HEK293 (cell line): Measurements from ENCODE around the gene RIPPLY2.

ENCODE experiments used
- CTCF ChIA-PET: fragments of 350-600 bp; formaldehyde crosslinking; extraction: SDS; loops from one replicate; lab custom pipeline; 2021; ENCODE audit warnings: antibody characterized with exemption; lab: Yijun Ruan, JAX
- POLR2A ChIA-PET: fragments of 300-600 bp; formaldehyde crosslinking; extraction: SDS; loops from one replicate; lab custom pipeline; 2020; ENCODE audit warnings: antibody characterized with exemption, inconsistent platforms; lab: Yijun Ruan, JAX
- H3K27ac ChIP-seq: fragments of 200-500 bp; sonication (Bioruptor generic); 2 replicates; pipeline ENCODE4 v1.5.1; 2014; ENCODE audit warnings: low read depth, low read length, control low read depth, inconsistent platforms; ENCODE audit errors: extremely low read depth
- H3K36me3 ChIP-seq, 2 experiments: fragments of 200-500 bp in 1 of 2; sonication (Bioruptor generic) in 1 of 2; 1 replicate in 1 of 2; 2 replicates in 1 of 2; pipeline ENCODE4 v1.5.1; 2014 to 2017; ENCODE audit warnings: inconsistent platforms in 2 of 2, low read length in 2 of 2; ENCODE audit not compliant: control insufficient read depth in 2 of 2, insufficient read depth in 1 of 2
- H3K4me1 ChIP-seq: fragments of 200-500 bp; sonication (Bioruptor generic); 2 replicates; pipeline ENCODE4 v1.5.1; 2014; ENCODE audit warnings: mild to moderate bottlenecking, low read length, inconsistent platforms; ENCODE audit not compliant: control insufficient read depth, insufficient read depth
- H3K4me3 ChIP-seq: 2 replicates; pipeline ENCODE4 v1.5.1; 2011; ENCODE audit warnings: low read depth, mild to moderate bottlenecking, control low read depth, low read length, moderate library complexity
- H3K9me3 ChIP-seq: fragments of 200-500 bp; sonication (Bioruptor generic); 2 replicates; pipeline ENCODE4 v1.5.1; 2014; ENCODE audit warnings: low read depth, low read length, inconsistent platforms; ENCODE audit not compliant: control insufficient read depth, insufficient read depth
- FEZF1 ChIP-seq: fragments of 450-650 bp; formaldehyde crosslinking; IDR thresholded peaks from 2 replicates; pipeline ENCODE4 v1.5.1; 2016; ENCODE audit warnings: missing biosample characterization, missing genetic modification characterization
- IKZF3 ChIP-seq: fragments of 450-650 bp; IDR thresholded peaks from 2 replicates; pipeline ENCODE4 v1.5.0; 2018; ENCODE audit warnings: missing biosample characterization, mild to moderate bottlenecking, missing genetic modification characterization, moderate library complexity
- OVOL3 ChIP-seq: fragments of 450-650 bp; formaldehyde crosslinking; IDR thresholded peaks from 2 replicates; pipeline ENCODE4 v1.5.1; 2016; ENCODE audit warnings: missing biosample characterization, missing genetic modification characterization
- PBX3 ChIP-seq: sonication (generic); formaldehyde crosslinking; IDR thresholded peaks from 2 replicates; pipeline ENCODE4 v1.8.1; 2022; ENCODE audit warnings: mild to moderate bottlenecking, moderate library complexity, missing genetic modification reagents
- SETDB1 ChIP-seq: IDR thresholded peaks from one replicate; pipeline ENCODE4 v1.6.1; 2017; ENCODE audit warnings: mild to moderate bottlenecking, low read length, moderate library complexity, mixed read lengths; ENCODE audit not compliant: insufficient read length
- ZFHX2 ChIP-seq: fragments of 450-650 bp; formaldehyde crosslinking; conservative IDR thresholded peaks from 2 replicates; pipeline ENCODE4 v1.5.1; 2016; ENCODE audit warnings: missing biosample characterization, missing genetic modification characterization
- ZFP69B ChIP-seq: fragments of 450-650 bp; formaldehyde crosslinking; IDR thresholded peaks from 2 replicates; pipeline ENCODE4 v1.5.1; 2016; ENCODE audit warnings: missing biosample characterization, missing genetic modification characterization
- ZNF24 ChIP-seq: fragments of 450-650 bp; formaldehyde crosslinking; IDR thresholded peaks from 2 replicates; pipeline ENCODE4 v1.5.1; 2016; ENCODE audit warnings: missing biosample characterization, missing genetic modification characterization
- ZNF248 ChIP-seq: fragments of 450-650 bp; formaldehyde crosslinking; IDR thresholded peaks from 2 replicates; pipeline ENCODE4 v1.5.1; 2017; ENCODE audit warnings: missing biosample characterization, missing genetic modification characterization
- ZNF266 ChIP-seq: fragments of 450-650 bp; formaldehyde crosslinking; IDR thresholded peaks from 2 replicates; pipeline ENCODE4 v1.5.1; 2016; ENCODE audit warnings: missing biosample characterization, missing genetic modification characterization, low read depth
- ZNF391 ChIP-seq: fragments of 450-650 bp; formaldehyde crosslinking; IDR thresholded peaks from 2 replicates; pipeline ENCODE4 v1.5.1; 2016; ENCODE audit warnings: low read depth, missing biosample characterization, missing genetic modification characterization, borderline replicate concordance
- ZNF548 ChIP-seq: fragments of 450-650 bp; formaldehyde crosslinking; IDR thresholded peaks from 2 replicates; pipeline ENCODE4 v1.5.1; 2016; ENCODE audit warnings: missing biosample characterization, missing genetic modification characterization
- ZNF561 ChIP-seq: fragments of 450-650 bp; IDR thresholded peaks from 2 replicates; pipeline ENCODE4 v1.5.1; 2018; ENCODE audit warnings: missing biosample characterization, missing genetic modification characterization, borderline replicate concordance
- ZNF654 ChIP-seq: fragments of 450-650 bp; formaldehyde crosslinking; IDR thresholded peaks from 2 replicates; pipeline ENCODE4 v1.5.1; 2016; ENCODE audit warnings: low read depth, missing biosample characterization, missing genetic modification characterization
- ZNF677 ChIP-seq: fragments of 450-650 bp; IDR thresholded peaks from 2 replicates; pipeline ENCODE4 v1.5.0; 2018; ENCODE audit warnings: missing biosample characterization, mild to moderate bottlenecking, missing genetic modification characterization, moderate library complexity
- ZNF792 ChIP-seq: fragments of 450-650 bp; formaldehyde crosslinking; IDR thresholded peaks from 2 replicates; pipeline ENCODE4 v1.5.1; 2016; ENCODE audit warnings: missing biosample characterization, missing genetic modification characterization
- ZSCAN30 ChIP-seq: fragments of 450-650 bp; IDR thresholded peaks from 2 replicates; pipeline ENCODE4 v1.5.1; 2018; ENCODE audit warnings: missing biosample characterization, mild to moderate bottlenecking, missing genetic modification characterization, moderate library complexity
- TF ChIP-seq, protein P1 (sequence below): fragments of 450-650 bp; formaldehyde crosslinking; IDR thresholded peaks from 2 replicates; pipeline ENCODE4 v1.5.1; 2016; ENCODE audit warnings: missing biosample characterization, missing genetic modification characterization
- TF ChIP-seq, protein P2 (sequence below): fragments of 450-650 bp; formaldehyde crosslinking; IDR thresholded peaks from 2 replicates; pipeline ENCODE4 v1.5.1; 2016; ENCODE audit warnings: missing biosample characterization, missing genetic modification characterization
- TF ChIP-seq, protein P3 (sequence below): fragments of 450-650 bp; formaldehyde crosslinking; IDR thresholded peaks from 2 replicates; pipeline ENCODE4 v1.5.1; 2016; ENCODE audit warnings: missing biosample characterization, missing genetic modification characterization

Gene RIPPLY2

DNA sequence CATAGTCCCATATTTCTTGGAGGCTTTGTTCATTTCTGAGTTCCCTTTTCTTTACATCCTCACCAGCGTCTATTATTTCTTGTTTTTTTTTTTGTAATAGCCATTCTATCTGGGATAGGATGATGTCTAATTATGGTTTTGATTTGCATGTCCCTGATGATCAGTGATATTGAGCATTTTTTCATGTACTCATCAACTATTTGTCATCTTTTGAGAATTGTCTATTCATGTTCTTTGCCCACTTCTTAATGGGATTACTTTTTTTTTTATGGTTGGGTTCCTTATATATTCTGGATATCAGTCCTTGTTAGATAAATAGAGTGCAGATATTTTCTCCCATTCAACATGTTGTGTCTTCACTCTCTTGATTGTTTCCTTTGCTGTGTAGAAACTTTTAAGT is 48.5 kb downstream of the RIPPLY2 start:
- TF ChIP-seq ZNF266 (tag by site-specific recombination) = no peak
- no peak for TF ChIP-seq PBX3 (CRISPR knock-in tag)
- no peak for TF ChIP-seq OVOL3 (tag by site-specific recombination)
- no peak for TF ChIP-seq ZNF561 (tag by site-specific recombination)
- TF ChIP-seq ZNF248 (tag by site-specific recombination) = no peak
- TF ChIP-seq ZNF548 (tag by site-specific recombination) = no peak
- TF ChIP-seq ZFP69B (tag by site-specific recombination) = no peak
- no peak for TF ChIP-seq ZNF654 (tag by site-specific recombination)
- no peak for TF ChIP-seq IKZF3
- TF ChIP-seq ZNF24 (tag by site-specific recombination) = no peak
- TF ChIP-seq ZNF792 (tag by site-specific recombination) = no peak
- no peak for TF ChIP-seq FEZF1 (tag by site-specific recombination)
- TF ChIP-seq, protein P1, sequence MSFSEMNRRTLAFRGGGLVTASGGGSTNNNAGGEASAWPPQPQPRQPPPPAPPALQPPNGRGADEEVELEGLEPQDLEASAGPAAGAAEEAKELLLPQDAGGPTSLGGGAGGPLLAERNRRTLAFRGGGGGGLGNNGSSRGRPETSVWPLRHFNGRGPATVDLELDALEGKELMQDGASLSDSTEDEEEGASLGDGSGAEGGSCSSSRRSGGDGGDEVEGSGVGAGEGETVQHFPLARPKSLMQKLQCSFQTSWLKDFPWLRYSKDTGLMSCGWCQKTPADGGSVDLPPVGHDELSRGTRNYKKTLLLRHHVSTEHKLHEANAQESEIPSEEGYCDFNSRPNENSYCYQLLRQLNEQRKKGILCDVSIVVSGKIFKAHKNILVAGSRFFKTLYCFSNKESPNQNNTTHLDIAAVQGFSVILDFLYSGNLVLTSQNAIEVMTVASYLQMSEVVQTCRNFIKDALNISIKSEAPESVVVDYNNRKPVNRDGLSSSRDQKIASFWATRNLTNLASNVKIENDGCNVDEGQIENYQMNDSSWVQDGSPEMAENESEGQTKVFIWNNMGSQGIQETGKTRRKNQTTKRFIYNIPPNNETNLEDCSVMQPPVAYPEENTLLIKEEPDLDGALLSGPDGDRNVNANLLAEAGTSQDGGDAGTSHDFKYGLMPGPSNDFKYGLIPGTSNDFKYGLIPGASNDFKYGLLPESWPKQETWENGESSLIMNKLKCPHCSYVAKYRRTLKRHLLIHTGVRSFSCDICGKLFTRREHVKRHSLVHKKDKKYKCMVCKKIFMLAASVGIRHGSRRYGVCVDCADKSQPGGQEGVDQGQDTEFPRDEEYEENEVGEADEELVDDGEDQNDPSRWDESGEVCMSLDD (tag by site-specific recombination) = no peak
- TF ChIP-seq ZNF677 (tag by site-specific recombination) = no peak
- TF ChIP-seq ZNF391 (tag by site-specific recombination) = no peak
- TF ChIP-seq, protein P2, sequence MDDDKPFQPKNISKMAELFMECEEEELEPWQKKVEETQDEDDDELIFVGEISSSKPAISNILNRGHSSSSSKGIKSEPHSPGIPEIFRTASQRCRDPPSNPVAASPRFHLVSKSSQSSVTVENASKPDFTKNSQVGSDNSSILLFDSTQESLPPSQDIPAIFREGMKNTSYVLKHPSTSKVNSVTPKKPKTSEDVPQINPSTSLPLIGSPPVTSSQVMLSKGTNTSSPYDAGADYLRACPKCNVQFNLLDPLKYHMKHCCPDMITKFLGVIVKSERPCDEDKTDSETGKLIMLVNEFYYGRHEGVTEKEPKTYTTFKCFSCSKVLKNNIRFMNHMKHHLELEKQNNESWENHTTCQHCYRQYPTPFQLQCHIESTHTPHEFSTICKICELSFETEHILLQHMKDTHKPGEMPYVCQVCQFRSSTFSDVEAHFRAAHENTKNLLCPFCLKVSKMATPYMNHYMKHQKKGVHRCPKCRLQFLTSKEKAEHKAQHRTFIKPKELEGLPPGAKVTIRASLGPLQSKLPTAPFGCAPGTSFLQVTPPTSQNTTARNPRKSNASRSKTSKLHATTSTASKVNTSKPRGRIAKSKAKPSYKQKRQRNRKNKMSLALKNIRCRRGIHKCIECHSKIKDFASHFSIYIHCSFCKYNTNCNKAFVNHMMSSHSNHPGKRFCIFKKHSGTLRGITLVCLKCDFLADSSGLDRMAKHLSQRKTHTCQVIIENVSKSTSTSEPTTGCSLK (tag by site-specific recombination) = no peak
- no peak for TF ChIP-seq ZSCAN30 (tag by site-specific recombination)
- TF ChIP-seq ZFHX2 (tag by site-specific recombination) = no peak
- Histone ChIP-seq H3K27ac (no peak overlapping the region), H3K4me1 (no peaks in the 10 kb centered on the region), H3K4me3 (no peak overlapping the region), H3K9me3 (no peaks in the 10 kb centered on the region), H3K36me3 (no peaks in the 10 kb centered on the region)
- POLR2A ChIA-PET = no interaction called here
- CTCF ChIA-PET = no interaction called here

DNA sequence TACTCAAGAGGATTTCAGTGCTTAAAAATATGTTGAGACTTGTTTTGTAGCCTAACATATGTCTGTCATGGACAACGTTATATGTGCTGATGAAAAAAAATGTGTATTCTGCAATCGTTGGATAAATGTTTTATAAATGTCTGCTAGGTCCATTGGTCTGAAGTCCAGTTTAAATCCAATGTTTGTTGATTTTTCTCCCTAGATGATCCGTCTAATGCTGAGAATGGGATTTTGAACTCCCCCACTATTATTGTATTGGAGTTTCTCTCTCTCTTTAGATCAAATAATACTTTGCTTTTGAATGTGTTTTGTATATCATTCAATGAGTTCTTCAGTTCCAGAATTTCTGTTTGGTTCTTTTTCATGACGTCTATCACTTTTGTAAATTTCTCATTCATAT is 51.2 kb downstream of the RIPPLY2 start:
- H3K4me1 ChIP-seq = no peaks in the 10 kb centered on the region
- ChIA-PET CTCF (no interaction called here), POLR2A (no interaction called here)
- H3K9me3 ChIP-seq = no peaks in the 10 kb centered on the region
- no peak overlapping the region for H3K27ac ChIP-seq
- H3K4me3 ChIP-seq = no peak overlapping the region
- peak; percentile 61 for TF ChIP-seq SETDB1
- TF ChIP-seq, protein P3, sequence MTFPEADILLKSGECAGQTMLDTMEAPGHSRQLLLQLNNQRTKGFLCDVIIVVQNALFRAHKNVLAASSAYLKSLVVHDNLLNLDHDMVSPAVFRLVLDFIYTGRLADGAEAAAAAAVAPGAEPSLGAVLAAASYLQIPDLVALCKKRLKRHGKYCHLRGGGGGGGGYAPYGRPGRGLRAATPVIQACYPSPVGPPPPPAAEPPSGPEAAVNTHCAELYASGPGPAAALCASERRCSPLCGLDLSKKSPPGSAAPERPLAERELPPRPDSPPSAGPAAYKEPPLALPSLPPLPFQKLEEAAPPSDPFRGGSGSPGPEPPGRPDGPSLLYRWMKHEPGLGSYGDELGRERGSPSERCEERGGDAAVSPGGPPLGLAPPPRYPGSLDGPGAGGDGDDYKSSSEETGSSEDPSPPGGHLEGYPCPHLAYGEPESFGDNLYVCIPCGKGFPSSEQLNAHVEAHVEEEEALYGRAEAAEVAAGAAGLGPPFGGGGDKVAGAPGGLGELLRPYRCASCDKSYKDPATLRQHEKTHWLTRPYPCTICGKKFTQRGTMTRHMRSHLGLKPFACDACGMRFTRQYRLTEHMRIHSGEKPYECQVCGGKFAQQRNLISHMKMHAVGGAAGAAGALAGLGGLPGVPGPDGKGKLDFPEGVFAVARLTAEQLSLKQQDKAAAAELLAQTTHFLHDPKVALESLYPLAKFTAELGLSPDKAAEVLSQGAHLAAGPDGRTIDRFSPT (tag by site-specific recombination) = no peak
- TF ChIP-seq, all 188 proteins: peak for 1
- H3K36me3 ChIP-seq = no peaks in the 10 kb centered on the region
